ENCODE results near the gene PROM1. TPM values are rescaled to one million over a fixed set of nuclear protein-coding genes. Genes with fewer than 3 reads are reported as not detected.

Gene PROM1
- total and polyA plus RNA-seq, 2 experiments from 2014 or later, result 36.6 to 66.6 TPM

DNA sequence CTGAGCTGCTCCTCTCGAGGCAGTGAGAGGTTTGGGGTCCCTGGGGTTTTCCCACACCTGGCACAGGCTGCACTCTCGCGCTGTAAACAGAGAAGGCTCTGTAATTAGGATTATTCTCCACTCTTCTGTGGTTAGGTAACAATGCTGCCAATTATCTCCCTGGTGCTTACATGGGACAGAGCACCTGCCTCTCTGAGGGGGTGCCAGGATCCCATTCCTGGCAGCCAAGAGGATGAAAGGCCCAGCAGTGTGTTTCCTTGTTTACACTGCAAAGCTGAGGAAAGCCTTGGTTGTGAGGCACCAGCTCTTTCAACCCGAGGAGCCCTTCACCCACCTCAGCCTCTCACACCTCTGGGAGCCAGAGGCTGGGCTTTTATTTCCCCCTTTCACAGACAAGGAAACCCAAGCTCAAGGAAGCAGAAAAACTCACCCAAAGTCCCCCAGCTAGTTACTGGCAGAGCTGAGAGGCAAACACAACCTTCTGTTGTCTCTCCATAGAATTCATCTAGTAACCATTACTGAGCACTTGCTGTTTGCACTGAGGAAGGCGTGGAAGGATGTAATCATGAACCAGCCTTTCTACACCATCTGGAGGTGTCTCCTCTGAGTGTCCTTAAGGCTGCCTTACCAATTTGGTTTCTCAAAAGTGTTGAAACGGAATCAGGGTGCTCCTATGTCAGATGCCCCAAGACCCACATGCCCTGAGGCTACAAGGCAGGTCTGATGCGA lies 39.7 kb upstream of the PROM1 start (continued):
- TF ChIP-seq, protein P1, sequence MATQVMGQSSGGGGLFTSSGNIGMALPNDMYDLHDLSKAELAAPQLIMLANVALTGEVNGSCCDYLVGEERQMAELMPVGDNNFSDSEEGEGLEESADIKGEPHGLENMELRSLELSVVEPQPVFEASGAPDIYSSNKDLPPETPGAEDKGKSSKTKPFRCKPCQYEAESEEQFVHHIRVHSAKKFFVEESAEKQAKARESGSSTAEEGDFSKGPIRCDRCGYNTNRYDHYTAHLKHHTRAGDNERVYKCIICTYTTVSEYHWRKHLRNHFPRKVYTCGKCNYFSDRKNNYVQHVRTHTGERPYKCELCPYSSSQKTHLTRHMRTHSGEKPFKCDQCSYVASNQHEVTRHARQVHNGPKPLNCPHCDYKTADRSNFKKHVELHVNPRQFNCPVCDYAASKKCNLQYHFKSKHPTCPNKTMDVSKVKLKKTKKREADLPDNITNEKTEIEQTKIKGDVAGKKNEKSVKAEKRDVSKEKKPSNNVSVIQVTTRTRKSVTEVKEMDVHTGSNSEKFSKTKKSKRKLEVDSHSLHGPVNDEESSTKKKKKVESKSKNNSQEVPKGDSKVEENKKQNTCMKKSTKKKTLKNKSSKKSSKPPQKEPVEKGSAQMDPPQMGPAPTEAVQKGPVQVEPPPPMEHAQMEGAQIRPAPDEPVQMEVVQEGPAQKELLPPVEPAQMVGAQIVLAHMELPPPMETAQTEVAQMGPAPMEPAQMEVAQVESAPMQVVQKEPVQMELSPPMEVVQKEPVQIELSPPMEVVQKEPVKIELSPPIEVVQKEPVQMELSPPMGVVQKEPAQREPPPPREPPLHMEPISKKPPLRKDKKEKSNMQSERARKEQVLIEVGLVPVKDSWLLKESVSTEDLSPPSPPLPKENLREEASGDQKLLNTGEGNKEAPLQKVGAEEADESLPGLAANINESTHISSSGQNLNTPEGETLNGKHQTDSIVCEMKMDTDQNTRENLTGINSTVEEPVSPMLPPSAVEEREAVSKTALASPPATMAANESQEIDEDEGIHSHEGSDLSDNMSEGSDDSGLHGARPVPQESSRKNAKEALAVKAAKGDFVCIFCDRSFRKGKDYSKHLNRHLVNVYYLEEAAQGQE (IDR thresholded peaks at IDR 0.05; ENCODE audit: unreplicated experiment), result no peak
- no peak for TF ChIP-seq ZNF114 (CRISPR knock-in tag; IDR thresholded peaks at IDR 0.05)
- TF ChIP-seq POLR2AphosphoS5 (IDR thresholded peaks at IDR 0.05; ENCODE audit: low read depth), result no peak
- no peak for TF ChIP-seq NANOG (IDR thresholded peaks at IDR 0.05; ENCODE audit: borderline replicate concordance)

DNA sequence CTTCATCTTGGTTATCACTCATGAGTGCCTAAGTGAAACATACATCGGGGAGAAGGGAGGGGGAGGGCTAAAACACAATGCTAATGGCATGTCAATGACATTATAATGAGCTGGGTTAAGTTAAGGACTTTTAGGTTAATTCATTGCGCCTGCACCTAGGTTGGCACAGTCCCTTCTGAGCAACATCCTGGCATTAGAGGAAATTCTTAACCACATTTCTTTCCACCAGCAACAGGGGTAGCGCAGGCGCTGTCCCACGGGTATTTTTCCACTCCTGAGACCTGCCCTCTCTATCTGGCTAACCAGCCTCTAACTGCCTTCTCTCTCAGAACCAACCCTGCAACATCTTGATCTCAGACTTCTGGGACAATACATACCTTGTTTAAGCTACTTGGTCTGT lies 39.0 kb upstream of the PROM1 start:
- H3K9me2 ChIP-seq (ENCODE audit: insufficient read depth), result 0 out of 2 replicates have a peak, but pooled peaks cover 6% of the 10 kb centered on the region
- Mint-ChIP-seq H3K9me3 (no peaks in the 10 kb centered on the region), H3K36me3 (ENCODE audit: low read depth) (no peaks in the 10 kb centered on the region), H3K27me3 (ENCODE audit: insufficient read depth, low read depth, poor library complexity) (peaks cover 14% of the 10 kb centered on the region), H3K4me3 (no peak overlapping the region), H3K27ac (no peak overlapping the region), H3K4me1 (peaks cover 4% of the 10 kb centered on the region; the same call in 2 of the 3 replicates)
- H3K27me3 ChIP-seq (ENCODE audit: insufficient read depth), result no peaks in the 10 kb centered on the region
- no peaks in the 10 kb centered on the region for H3K79me2 ChIP-seq (replicated peaks; ENCODE audit: insufficient read depth)
- no peak overlapping the region for H3K4me3 ChIP-seq
- no peaks in the 10 kb centered on the region for H3K36me3 ChIP-seq (ENCODE audit: insufficient read depth)
- 0 out of 2 replicates have a peak overlapping the region, but pooled peaks have one; percentile 38 for H2AFZ ChIP-seq
- ATAC-seq, result no peak
- H3F3A ChIP-seq (replicated peaks; ENCODE audit: low read depth), result no peaks in the 10 kb centered on the region
- H3K4me2 ChIP-seq, result no peak overlapping the region
- TF ChIP-seq POLR2AphosphoS5 (IDR thresholded peaks at IDR 0.05; ENCODE audit: low read depth), result no peak
- TF ChIP-seq JUNB (IDR thresholded peaks at IDR 0.05; ENCODE audit: unreplicated experiment), result no peak
- TF ChIP-seq ZNF331 (CRISPR knock-in tag; IDR thresholded peaks at IDR 0.05; ENCODE audit: low read depth), result no peak
- TF ChIP-seq STAT1 (IDR thresholded peaks at IDR 0.05; ENCODE audit: unreplicated experiment), result no peak
- TF ChIP-seq, protein P1 (IDR thresholded peaks at IDR 0.05; ENCODE audit: unreplicated experiment), result no peak
- no peak for TF ChIP-seq EZH2phosphoT487 (IDR thresholded peaks at IDR 0.05; ENCODE audit: unreplicated experiment)
- TF ChIP-seq, protein P2, sequence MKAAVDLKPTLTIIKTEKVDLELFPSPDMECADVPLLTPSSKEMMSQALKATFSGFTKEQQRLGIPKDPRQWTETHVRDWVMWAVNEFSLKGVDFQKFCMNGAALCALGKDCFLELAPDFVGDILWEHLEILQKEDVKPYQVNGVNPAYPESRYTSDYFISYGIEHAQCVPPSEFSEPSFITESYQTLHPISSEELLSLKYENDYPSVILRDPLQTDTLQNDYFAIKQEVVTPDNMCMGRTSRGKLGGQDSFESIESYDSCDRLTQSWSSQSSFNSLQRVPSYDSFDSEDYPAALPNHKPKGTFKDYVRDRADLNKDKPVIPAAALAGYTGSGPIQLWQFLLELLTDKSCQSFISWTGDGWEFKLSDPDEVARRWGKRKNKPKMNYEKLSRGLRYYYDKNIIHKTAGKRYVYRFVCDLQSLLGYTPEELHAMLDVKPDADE (IDR thresholded peaks at IDR 0.05), result no peak
- no peak for TF ChIP-seq CREB1 (CRISPR knock-in tag; IDR thresholded peaks at IDR 0.05; ENCODE audit: low read depth)
- no peak for TF ChIP-seq NANOG (IDR thresholded peaks at IDR 0.05; ENCODE audit: borderline replicate concordance)
- TF ChIP-seq ZNF114 (CRISPR knock-in tag; IDR thresholded peaks at IDR 0.05), result no peak
- no peak for TF ChIP-seq EZH2 (IDR thresholded peaks at IDR 0.05; ENCODE audit: low read depth, unreplicated experiment)
- TF ChIP-seq, protein P3, sequence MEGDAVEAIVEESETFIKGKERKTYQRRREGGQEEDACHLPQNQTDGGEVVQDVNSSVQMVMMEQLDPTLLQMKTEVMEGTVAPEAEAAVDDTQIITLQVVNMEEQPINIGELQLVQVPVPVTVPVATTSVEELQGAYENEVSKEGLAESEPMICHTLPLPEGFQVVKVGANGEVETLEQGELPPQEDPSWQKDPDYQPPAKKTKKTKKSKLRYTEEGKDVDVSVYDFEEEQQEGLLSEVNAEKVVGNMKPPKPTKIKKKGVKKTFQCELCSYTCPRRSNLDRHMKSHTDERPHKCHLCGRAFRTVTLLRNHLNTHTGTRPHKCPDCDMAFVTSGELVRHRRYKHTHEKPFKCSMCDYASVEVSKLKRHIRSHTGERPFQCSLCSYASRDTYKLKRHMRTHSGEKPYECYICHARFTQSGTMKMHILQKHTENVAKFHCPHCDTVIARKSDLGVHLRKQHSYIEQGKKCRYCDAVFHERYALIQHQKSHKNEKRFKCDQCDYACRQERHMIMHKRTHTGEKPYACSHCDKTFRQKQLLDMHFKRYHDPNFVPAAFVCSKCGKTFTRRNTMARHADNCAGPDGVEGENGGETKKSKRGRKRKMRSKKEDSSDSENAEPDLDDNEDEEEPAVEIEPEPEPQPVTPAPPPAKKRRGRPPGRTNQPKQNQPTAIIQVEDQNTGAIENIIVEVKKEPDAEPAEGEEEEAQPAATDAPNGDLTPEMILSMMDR (conservative IDR thresholded peaks at IDR 0.05; ENCODE audit: low read depth in 2 of 2), result no peak
- H3K4me1 ChIP-seq (ENCODE audit: insufficient read depth), result no peaks in the 10 kb centered on the region
- H3K27ac ChIP-seq (ENCODE audit: low read depth), result no peak overlapping the region
- no peak for DNase-seq (ENCODE audit: low spot score)
- H4K20me1 ChIP-seq (replicated peaks; ENCODE audit: insufficient read depth), result no peaks in the 10 kb centered on the region
